Mucosa of rectum (tissue), 2 donors: ENCODE data around the gene POLN.

Experiments
- H3K27ac ChIP-seq, 2 donors: one replicate each; pipeline ENCODE4 v1.7.0; 2013; ENCODE audit warnings: inconsistent platforms in 2 of 2, low read depth in 2 of 2, low read length in 2 of 2
- H3K27me3 ChIP-seq, 2 donors: one replicate each; pipeline ENCODE4 v1.7.0; 2013; ENCODE audit warnings: low read length in 2 of 2; ENCODE audit not compliant: control insufficient read depth in 2 of 2, insufficient read depth in 2 of 2
- H3K36me3 ChIP-seq, 2 donors: one replicate each; pipeline ENCODE4 v1.7.0; 2013; ENCODE audit warnings: low read length in 2 of 2; ENCODE audit not compliant: control insufficient read depth in 2 of 2, insufficient read depth in 2 of 2
- H3K4me1 ChIP-seq, 2 donors: one replicate each; pipeline ENCODE4 v1.7.0; 2013; ENCODE audit warnings: low read length in 2 of 2, mild to moderate bottlenecking in 1 of 2; ENCODE audit not compliant: control insufficient read depth in 2 of 2, insufficient read depth in 2 of 2
- H3K4me3 ChIP-seq, 2 donors: one replicate each; pipeline ENCODE4 v1.7.0; 2013; ENCODE audit warnings: low read length in 2 of 2
- H3K9ac ChIP-seq, 2 donors: one replicate each; pipeline ENCODE4 v1.7.0; 2013; ENCODE audit warnings: low read length in 2 of 2, low read depth in 1 of 2, mild to moderate bottlenecking in 1 of 2
- H3K9me3 ChIP-seq, 2 donors: one replicate each; pipeline ENCODE4 v1.7.0; 2013; ENCODE audit warnings: low read length in 2 of 2; ENCODE audit not compliant: control insufficient read depth in 2 of 2
- donor health status: healthy.
- donor health status: Normal muscosa, but diverticular disease.

POLN gene

GRCh38 chr4:2070421-2071251 lies 171.3 kb downstream of the POLN start:
- H3K27ac ChIP-seq = no peak overlapping the region
- peaks cover 0 to under 1% of the 10 kb centered on the region in 2 donors for H3K27me3 ChIP-seq
- no peaks in the 10 kb centered on the region for H3K9me3 ChIP-seq
- H3K4me1 ChIP-seq = no peaks in the 10 kb centered on the region
- H3K9ac ChIP-seq = no peak overlapping the region
- H3K36me3 ChIP-seq = no peaks in the 10 kb centered on the region
- no peak overlapping the region for H3K4me3 ChIP-seq

DNA sequence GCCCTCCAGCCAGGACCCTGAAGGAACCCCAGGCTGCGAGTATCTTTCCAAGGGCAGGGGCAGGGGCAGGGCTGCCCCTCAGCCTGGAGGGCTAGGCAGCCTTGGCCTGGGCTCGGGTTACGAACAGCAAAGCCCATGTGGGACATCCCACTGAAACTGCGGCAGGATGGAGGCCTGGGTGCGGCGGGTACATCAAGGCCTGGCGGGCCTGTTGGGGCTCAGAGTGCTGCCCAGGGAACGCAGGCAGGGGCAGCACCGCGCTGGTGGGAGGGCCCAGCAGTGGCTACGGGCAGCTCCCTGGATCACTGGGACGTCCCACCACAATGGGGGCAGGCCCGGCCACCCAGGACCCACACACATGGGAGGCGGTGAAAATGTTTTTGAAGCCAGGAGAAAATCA lies 171.9 kb downstream of the POLN start:
- Histone ChIP-seq H3K9me3 (no peaks in the 10 kb centered on the region), H3K4me3 (no peak overlapping the region), H3K27ac (no peak overlapping the region), H3K4me1 (no peaks in the 10 kb centered on the region), H3K36me3 (no peaks in the 10 kb centered on the region), H3K9ac (no peak overlapping the region), H3K27me3 (peaks cover 0 to 3% of the 10 kb centered on the region in 2 donors)

GRCh38 chr4:2069161-2069971 lies 172.6 kb downstream of the POLN start:
- H3K9me3 ChIP-seq = no peaks in the 10 kb centered on the region
- peaks cover 0 to 3% of the 10 kb centered on the region in 2 donors for H3K27me3 ChIP-seq
- no peaks in the 10 kb centered on the region for H3K36me3 ChIP-seq
- H3K27ac ChIP-seq = no peak overlapping the region
- H3K4me3 ChIP-seq = no peak overlapping the region
- no peak overlapping the region for H3K9ac ChIP-seq
- no peaks in the 10 kb centered on the region for H3K4me1 ChIP-seq

GRCh38 chr4:2068566-2068965 lies 173.4 kb downstream of the POLN start:
- H3K9me3 ChIP-seq = no peaks in the 10 kb centered on the region
- H3K4me1 ChIP-seq = no peaks in the 10 kb centered on the region
- H3K4me3 ChIP-seq = no peak overlapping the region
- H3K27me3 ChIP-seq = peaks cover 0 to 6% of the 10 kb centered on the region in 2 donors
- no peak overlapping the region for H3K9ac ChIP-seq
- H3K36me3 ChIP-seq = no peaks in the 10 kb centered on the region
- no peak overlapping the region for H3K27ac ChIP-seq

DNA sequence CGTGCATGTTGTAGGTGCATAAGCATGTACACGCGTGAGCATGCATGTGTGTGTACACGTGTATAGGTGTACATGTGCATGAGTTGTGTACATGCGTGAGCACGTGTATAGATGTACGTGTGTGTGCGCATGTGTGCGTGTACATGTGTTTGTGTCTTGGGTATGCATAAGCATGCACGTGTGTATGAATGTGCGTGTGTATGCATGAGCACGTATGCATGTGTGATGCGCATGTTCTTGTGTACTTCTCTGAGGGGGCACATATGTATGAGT lies 173.8 kb downstream of the POLN start:
- no peaks in the 10 kb centered on the region for H3K4me1 ChIP-seq
- H3K9ac ChIP-seq = no peak overlapping the region
- H3K36me3 ChIP-seq = no peaks in the 10 kb centered on the region
- no peak overlapping the region for H3K4me3 ChIP-seq
- peaks cover 0 to 8% of the 10 kb centered on the region in 2 donors for H3K27me3 ChIP-seq
- no peak overlapping the region for H3K27ac ChIP-seq
- no peaks in the 10 kb centered on the region for H3K9me3 ChIP-seq

DNA sequence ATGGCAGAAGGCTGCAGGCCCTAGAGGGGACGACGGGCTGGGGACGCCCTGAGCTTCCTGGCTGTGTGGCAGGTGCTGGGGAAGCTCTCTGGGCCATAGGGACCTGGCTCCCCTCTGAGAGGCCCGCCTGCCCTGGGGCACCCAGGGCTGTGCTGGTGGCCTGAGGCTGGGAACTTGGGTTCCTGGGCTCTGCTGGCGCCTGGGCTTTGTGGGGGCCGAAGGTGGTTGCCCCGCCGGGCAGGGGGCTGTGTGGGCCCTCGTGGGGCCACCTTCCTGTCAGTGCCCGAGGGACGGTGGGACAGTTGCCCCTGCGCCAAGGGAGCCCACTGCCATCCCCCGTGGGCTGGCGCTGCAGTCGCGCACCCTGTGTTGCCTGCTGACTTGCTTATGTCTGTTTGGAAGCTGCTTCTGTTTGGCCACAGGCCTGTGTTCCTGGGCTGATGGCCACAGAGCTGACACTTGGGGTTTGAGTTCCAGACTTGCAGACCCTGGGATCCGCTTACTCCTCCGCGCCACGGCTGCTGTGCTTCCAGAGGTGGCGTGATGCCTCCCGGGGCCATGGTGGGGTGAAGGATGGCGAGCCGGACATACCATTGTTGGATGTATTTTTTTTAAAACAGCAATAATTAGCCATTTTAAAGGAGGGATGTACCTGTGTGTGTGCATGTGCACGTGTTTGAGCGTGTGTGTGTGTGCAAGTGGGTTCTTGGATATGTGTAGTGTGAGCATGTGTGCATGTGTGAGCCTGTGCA lies 174.3 kb downstream of the POLN start:
- H3K27me3 ChIP-seq = peaks cover 0 to 8% of the 10 kb centered on the region in 2 donors
- no peak overlapping the region for H3K27ac ChIP-seq
- H3K36me3 ChIP-seq = no peaks in the 10 kb centered on the region
- H3K4me3 ChIP-seq = no peak overlapping the region
- H3K9me3 ChIP-seq = no peaks in the 10 kb centered on the region
- no peak overlapping the region for H3K9ac ChIP-seq
- no peaks in the 10 kb centered on the region for H3K4me1 ChIP-seq

DNA sequence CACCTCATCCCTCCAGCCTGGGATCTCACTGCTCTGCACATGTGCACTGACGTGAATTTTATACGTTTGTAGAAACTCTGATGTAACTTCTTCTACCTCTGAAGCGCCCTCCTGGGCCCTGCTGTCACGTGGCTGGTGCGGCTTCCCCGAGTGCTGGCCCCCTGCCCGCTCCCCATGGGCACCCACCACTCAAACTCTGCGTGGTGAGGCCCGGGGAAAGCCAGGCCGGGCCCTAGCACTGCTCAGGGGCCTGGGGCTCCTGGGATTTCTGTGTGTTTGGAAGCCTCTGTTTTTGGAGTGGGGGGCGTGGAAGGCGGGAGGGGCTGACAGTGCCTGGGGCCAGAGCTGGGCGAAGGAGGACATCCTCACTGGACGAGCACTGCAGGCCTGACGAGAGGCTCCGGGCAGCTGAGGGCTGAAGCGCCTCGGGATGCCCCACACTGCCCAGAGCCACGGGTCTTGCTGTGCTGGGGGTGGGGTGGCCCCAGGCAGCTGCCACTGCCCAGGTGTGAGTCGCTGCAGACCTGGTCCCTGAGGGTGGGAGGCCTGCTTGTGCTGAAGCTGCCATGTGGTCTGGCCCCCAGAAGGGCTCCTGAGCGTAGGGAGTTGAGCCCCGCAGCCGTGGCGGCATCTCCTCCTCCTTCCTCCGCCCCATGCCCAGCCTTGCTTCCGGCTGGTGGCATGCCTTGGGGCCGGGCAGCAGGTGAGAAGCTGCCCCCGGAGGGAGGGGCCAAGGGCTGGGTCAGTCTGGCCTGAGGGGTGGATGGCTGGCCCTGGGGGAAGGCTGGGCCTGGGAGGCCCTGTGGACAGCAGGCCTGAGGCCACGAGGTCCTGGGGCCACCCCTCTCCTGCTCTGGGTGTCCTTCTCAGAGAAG lies 175.1 kb downstream of the POLN start:
- Histone ChIP-seq H3K4me1 (no peaks in the 10 kb centered on the region), H3K36me3 (no peaks in the 10 kb centered on the region), H3K9me3 (no peaks in the 10 kb centered on the region), H3K27me3 (peaks cover 3 to 12% of the 10 kb centered on the region in 2 donors), H3K9ac (no peak overlapping the region), H3K27ac (no peak overlapping the region), H3K4me3 (no peak overlapping the region)

GRCh38 chr4:2066011-2066551 lies 175.8 kb downstream of the POLN start:
- Histone ChIP-seq H3K27me3 (peaks cover 8 to 16% of the 10 kb centered on the region in 2 donors), H3K4me3 (no peak overlapping the region), H3K36me3 (no peaks in the 10 kb centered on the region), H3K4me1 (no peaks in the 10 kb centered on the region), H3K9ac (no peak overlapping the region), H3K27ac (no peak overlapping the region), H3K9me3 (no peaks in the 10 kb centered on the region)

GRCh38 chr4:2065106-2065930 lies 176.6 kb downstream of the POLN start:
- H3K27ac ChIP-seq = no peak overlapping the region
- H3K9ac ChIP-seq = no peak overlapping the region
- H3K4me3 ChIP-seq = no peak overlapping the region
- H3K4me1 ChIP-seq = no peaks in the 10 kb centered on the region
- peaks cover 8 to 19% of the 10 kb centered on the region in 2 donors for H3K27me3 ChIP-seq
- H3K9me3 ChIP-seq = no peaks in the 10 kb centered on the region
- H3K36me3 ChIP-seq = no peaks in the 10 kb centered on the region
